ENCODE data around the gene STX4. TPM values are rescaled to one million over a fixed set of nuclear protein-coding genes. Genes with fewer than 3 reads are reported as not detected.

The STX4 gene
- total RNA-seq, 4 donors from 2014 or later = 50.8 to 163 (median 79.7) TPM

GRCh38 chr16:31003744-31004143 lies 29.6 kb upstream of the STX4 start:
- TF ChIP-seq POLR2AphosphoS5 (IDR thresholded peaks at IDR 0.05) (no peak), CTCF (IDR thresholded peaks at IDR 0.05) (no peak), POLR2A (IDR thresholded peaks at IDR 0.05) (no peak), EP300 (IDR thresholded peaks at IDR 0.05; ENCODE audit: low read depth) (no peak)
- DNase-seq = no peak
- Histone ChIP-seq H3K27ac (no peak overlapping the region), H3K9me3 (no peaks in the 10 kb centered on the region), H3K4me3 (no peak overlapping the region), H3K36me3 (no peaks in the 10 kb centered on the region), H3K27me3 (peaks cover 31% of the 10 kb centered on the region), H3K4me1 (no peaks in the 10 kb centered on the region)
- WGBS, 2 donors (ENCODE audit: low coverage in 1 of 2) = 80 to 91% methylated on average over 4 to 6 of the region's 6 CpGs
- in situ Hi-C loops (cut with MboI; ENCODE audit: low pct_ligation_motif_present in 1 of 4, low pct_unique_long_range_greater_than_20kb in 1 of 4, low sequenced_read_pairs in 3 of 4) (no loop called here), intact Hi-C loops (cut with DNase I; ENCODE audit: low total_unique reads) (no loop called here)

- in situ Hi-C loops (cut with MboI; ENCODE audit: low pct_ligation_motif_present in 1 of 4, low pct_unique_long_range_greater_than_20kb in 1 of 4, low sequenced_read_pairs in 3 of 4) (no loop called here), intact Hi-C loops (cut with DNase I; ENCODE audit: low total_unique reads) (no loop called here)
- Histone ChIP-seq H3K27ac (no peak overlapping the region), H3K9me3 (no peaks in the 10 kb centered on the region), H3K4me1 (no peaks in the 10 kb centered on the region), H3K27me3 (peaks cover 41% of the 10 kb centered on the region), H3K4me3 (no peak overlapping the region), H3K36me3 (no peaks in the 10 kb centered on the region)
- TF ChIP-seq EP300 (IDR thresholded peaks at IDR 0.05; ENCODE audit: low read depth) (no peak), POLR2A (IDR thresholded peaks at IDR 0.05) (no peak), CTCF (IDR thresholded peaks at IDR 0.05) (no peak), POLR2AphosphoS5 (IDR thresholded peaks at IDR 0.05) (no peak)
- WGBS, 2 donors (ENCODE audit: low coverage in 1 of 2) = 64% methylated on average over 2 of the region's 2 CpGs; no CpG with 5 or more reads in 1 of the 2 donors
- DNase-seq = no peak
These were observed 28.7 kb upstream of the STX4 start for GRCh38 chr16:31004658-31005057.

- intact Hi-C loops (cut with DNase I; ENCODE audit: low total_unique reads) (no loop called here), in situ Hi-C loops (cut with MboI; ENCODE audit: low pct_ligation_motif_present in 1 of 4, low pct_unique_long_range_greater_than_20kb in 1 of 4, low sequenced_read_pairs in 3 of 4) (no loop called here)
- no peak for DNase-seq
- H3K4me3 ChIP-seq = no peak overlapping the region
- 70 to 73% methylated on average over 8 to 16 of the region's 16 CpGs for WGBS, 2 donors (ENCODE audit: low coverage in 1 of 2)
- peaks cover 47% of the 10 kb centered on the region for H3K27me3 ChIP-seq
- H3K27ac ChIP-seq = no peak overlapping the region
- H3K4me1 ChIP-seq = no peaks in the 10 kb centered on the region
- TF ChIP-seq EP300 (IDR thresholded peaks at IDR 0.05; ENCODE audit: low read depth) = no peak
- no peak for TF ChIP-seq POLR2A (IDR thresholded peaks at IDR 0.05)
- TF ChIP-seq POLR2AphosphoS5 (IDR thresholded peaks at IDR 0.05) = no peak
- H3K36me3 ChIP-seq = no peaks in the 10 kb centered on the region
- no peaks in the 10 kb centered on the region for H3K9me3 ChIP-seq
These were observed 27.8 kb upstream of the STX4 start for GRCh38 chr16:31005350-31006085.

- Histone ChIP-seq H3K27ac (no peak overlapping the region), H3K27me3 (peaks cover 52% of the 10 kb centered on the region), H3K4me1 (peaks cover 0 to 4% (median 0%) of the 10 kb centered on the region in 4 donors), H3K9me3 (no peaks in the 10 kb centered on the region), H3K36me3 (no peaks in the 10 kb centered on the region), H3K4me3 (no peak overlapping the region)
- intact Hi-C loops (cut with DNase I; ENCODE audit: low total_unique reads) (no loop called here), in situ Hi-C loops (cut with MboI; ENCODE audit: low pct_ligation_motif_present in 1 of 4, low pct_unique_long_range_greater_than_20kb in 1 of 4, low sequenced_read_pairs in 3 of 4) (no loop called here)
- no peak for DNase-seq
- TF ChIP-seq CTCF (IDR thresholded peaks at IDR 0.05) (no peak), POLR2A (IDR thresholded peaks at IDR 0.05) (no peak), POLR2AphosphoS5 (IDR thresholded peaks at IDR 0.05) (no peak), EP300 (IDR thresholded peaks at IDR 0.05; ENCODE audit: low read depth) (no peak)
- 50 to 54% methylated on average over 7 of the region's 7 CpGs for WGBS, 2 donors (ENCODE audit: low coverage in 1 of 2)
These were observed 27.3 kb upstream of the STX4 start for GRCh38 chr16:31006086-31006385.

- peaks cover 56% of the 10 kb centered on the region for H3K27me3 ChIP-seq
- intact Hi-C loops (cut with DNase I; ENCODE audit: low total_unique reads) (no loop called here), in situ Hi-C loops (cut with MboI; ENCODE audit: low pct_ligation_motif_present in 1 of 4, low pct_unique_long_range_greater_than_20kb in 1 of 4, low sequenced_read_pairs in 3 of 4) (no loop called here)
- no peak overlapping the region for H3K27ac ChIP-seq
- no peaks in the 10 kb centered on the region for H3K36me3 ChIP-seq
- H3K9me3 ChIP-seq = no peaks in the 10 kb centered on the region
- no peak for TF ChIP-seq POLR2A (IDR thresholded peaks at IDR 0.05)
- no peak for TF ChIP-seq POLR2AphosphoS5 (IDR thresholded peaks at IDR 0.05)
- no peak for TF ChIP-seq EP300 (IDR thresholded peaks at IDR 0.05; ENCODE audit: low read depth)
- no peak for TF ChIP-seq CTCF (IDR thresholded peaks at IDR 0.05)
- H3K4me3 ChIP-seq = no peak overlapping the region
- whole genome bisulfite sequencing, 2 donors (ENCODE audit: low coverage in 1 of 2) = 85 to 91% methylated on average over 4 to 8 of the region's 8 CpGs
- no peak for DNase-seq
- H3K4me1 ChIP-seq = peaks cover 0 to 4% (median 0%) of the 10 kb centered on the region in 4 donors
These were observed 26.8 kb upstream of the STX4 start for GRCh38 chr16:31006589-31006988.
